HG02798 (cell line): ENCODE data around the gene WDR46.

ENCODE experiments used
- ATAC-seq: cut with Tn5 transposase; IDR thresholded peaks from one replicate; pipeline ENCODE4 v1.9.1; 2021; ENCODE audit warnings: mild to moderate bottlenecking; ENCODE audit not compliant: unreplicated experiment, poor library complexity

WDR46 gene

GRCh38 chr6:33236852-33237251 is 52.2 kb downstream of the WDR46 start:
- no peak for ATAC-seq

GRCh38 chr6:33236328-33236727 is 52.7 kb downstream of the WDR46 start:
- no peak for ATAC-seq

DNA sequence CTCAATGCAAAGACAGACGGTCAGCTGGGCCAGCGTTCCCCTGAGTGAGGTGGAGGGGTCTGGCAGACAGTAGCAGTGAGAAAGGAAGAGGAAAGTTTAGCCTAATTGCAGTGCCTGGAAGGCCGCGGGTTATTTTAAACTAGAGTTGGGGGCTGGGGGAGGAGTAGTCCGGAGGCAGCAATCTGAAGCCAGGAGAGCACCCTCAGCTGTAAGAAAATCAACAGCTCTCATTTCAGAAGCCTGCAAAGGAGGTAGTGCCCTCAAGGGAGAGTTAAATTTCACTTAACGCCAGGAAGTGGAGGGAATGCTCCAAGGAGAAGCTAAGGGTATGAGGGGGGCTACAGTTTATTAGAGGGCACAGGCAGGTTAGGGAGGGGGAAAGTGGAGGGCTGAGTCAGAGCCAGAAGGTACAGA is 53.8 kb downstream of the WDR46 start:
- no peak for ATAC-seq
